KBM-7 (cell line): ENCODE data around the gene SLC7A6.
"Not testable (repeated sequence)": the region's sequence is repeated elsewhere in the genome, so short reads cannot be mapped to it uniquely, and the experiment has no call there.

Experiments
- DNase-seq: peaks from one replicate; pipeline ENCODE4 v3.0.0-alpha.2; 2015
- in situ Hi-C: fragments of 300-500 bp; cut with MboI; formaldehyde crosslinking; loops from 2 replicates; pipeline ENCODE4 v1.14.3; 2020; ENCODE audit warnings: low sequenced_read_pairs, low pct_unique_long_range_greater_than_20kb, mixed read lengths

The SLC7A6 gene

GRCh38 chr16:68275611-68276191, 11.4 kb downstream of the SLC7A6 start:
- in situ Hi-C loops: no loop called here
- peak; percentile 98 for DNase-seq

- in situ Hi-C loops: no loop called here
Measured at GRCh38 chr16:68276223-68276622, 11.9 kb downstream of the SLC7A6 start.

DNA sequence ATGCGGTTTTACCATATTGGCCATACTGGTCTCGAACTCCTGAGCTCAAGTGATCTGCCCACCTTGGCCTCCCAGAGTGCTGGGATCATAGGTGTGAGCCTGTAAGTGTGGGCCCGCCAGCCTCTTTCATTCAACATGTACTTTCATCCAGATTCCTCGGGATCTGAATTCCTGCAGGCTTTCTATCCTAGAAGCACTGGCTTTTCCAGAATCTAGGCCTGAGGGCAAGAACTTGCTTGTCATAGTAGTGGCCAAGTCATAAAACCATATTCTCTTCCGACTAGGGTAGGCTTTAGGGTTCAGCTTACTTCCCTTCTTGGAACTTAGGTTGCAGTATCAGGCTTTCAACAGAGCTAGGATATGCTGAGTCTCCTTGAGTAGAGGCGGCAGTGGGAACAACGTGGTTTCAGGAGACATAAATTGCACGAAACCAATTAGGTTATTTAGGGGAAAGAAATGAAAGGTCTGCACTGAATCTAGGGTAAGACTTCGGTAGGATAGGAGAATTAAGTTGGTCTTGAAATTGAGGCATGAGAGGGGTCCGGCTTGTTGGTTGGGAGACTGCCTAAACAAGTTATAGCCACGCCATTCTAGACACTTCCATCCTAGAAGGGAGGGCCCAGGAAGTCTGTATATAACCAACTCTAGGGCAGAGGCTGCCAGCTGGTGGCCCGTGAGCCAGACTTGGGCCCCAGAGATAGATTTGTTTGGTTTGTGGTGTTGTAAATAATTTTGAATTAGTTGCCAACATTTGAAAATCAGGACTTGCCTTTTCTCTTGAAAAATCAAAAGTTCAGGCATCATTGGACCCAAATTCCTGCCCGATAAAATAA, 15.6 kb downstream of the SLC7A6 start:
- no peak for DNase-seq
- in situ Hi-C loops: no loop called here

More at GRCh38 chr16:68276223-68276622, 11.9 kb downstream of the SLC7A6 start:
- no peak for DNase-seq

- in situ Hi-C loops: no loop called here
- DNase-seq: no peak
Measured at GRCh38 chr16:68281368-68282063, 17.2 kb downstream of the SLC7A6 start.

DNA sequence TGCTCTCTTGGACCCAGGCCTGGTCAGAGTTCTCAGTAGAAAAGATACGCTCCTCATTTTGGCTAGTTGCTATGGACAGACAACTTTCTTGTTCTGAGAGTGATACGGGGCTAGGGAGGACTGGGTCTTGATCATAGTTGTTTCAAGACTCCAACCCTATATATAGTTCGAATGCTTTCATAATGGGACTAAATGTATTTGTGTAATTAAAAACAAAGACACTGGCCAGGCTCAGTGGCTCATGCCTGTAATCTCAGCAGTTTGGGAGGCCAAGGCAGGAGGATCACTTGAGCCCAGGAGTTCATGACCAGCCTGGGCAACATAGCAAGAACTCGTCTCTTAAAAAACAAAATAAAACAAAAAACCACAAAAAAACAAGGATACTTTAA, 17.7 kb downstream of the SLC7A6 start:
- in situ Hi-C loops: no loop called here
- no peak for DNase-seq

- peak; percentile 45 for DNase-seq
- in situ Hi-C loops: no loop called here
Measured at GRCh38 chr16:68283346-68283745, 19.0 kb downstream of the SLC7A6 start.

GRCh38 chr16:68283801-68284598, 19.7 kb downstream of the SLC7A6 start:
- DNase-seq: peak; percentile 39

GRCh38 chr16:68284847-68285246, 20.5 kb downstream of the SLC7A6 start:
- in situ Hi-C loops: no loop called here
- peak; percentile 86 for DNase-seq

More at GRCh38 chr16:68283801-68284598, 19.7 kb downstream of the SLC7A6 start:
- in situ Hi-C loops: no loop called here

DNA sequence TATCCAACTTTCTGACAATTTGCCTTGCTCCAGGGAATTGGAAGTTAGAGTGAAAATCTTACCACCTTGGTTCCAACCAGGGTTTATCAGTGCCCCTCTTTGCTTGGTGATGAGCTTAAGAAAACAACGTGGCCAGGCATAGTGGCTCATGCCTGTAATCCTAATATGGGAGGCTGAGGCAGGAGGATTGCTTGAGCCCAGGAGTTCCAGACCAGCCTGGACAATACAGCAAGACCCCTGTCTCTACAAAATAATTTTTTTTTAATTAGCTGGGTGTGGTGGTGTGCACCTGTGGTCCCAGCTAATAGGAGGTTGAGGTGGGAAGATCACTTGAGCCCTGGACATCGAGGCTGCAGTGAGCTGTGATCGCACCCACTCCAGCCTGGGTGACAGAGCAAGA, 21.4 kb downstream of the SLC7A6 start:
- in situ Hi-C loops: no loop called here
- DNase-seq: no peak

GRCh38 chr16:68286153-68287074, 22.1 kb downstream of the SLC7A6 start:
- in situ Hi-C loops: no loop called here
- DNase-seq: peak; percentile 85

DNA sequence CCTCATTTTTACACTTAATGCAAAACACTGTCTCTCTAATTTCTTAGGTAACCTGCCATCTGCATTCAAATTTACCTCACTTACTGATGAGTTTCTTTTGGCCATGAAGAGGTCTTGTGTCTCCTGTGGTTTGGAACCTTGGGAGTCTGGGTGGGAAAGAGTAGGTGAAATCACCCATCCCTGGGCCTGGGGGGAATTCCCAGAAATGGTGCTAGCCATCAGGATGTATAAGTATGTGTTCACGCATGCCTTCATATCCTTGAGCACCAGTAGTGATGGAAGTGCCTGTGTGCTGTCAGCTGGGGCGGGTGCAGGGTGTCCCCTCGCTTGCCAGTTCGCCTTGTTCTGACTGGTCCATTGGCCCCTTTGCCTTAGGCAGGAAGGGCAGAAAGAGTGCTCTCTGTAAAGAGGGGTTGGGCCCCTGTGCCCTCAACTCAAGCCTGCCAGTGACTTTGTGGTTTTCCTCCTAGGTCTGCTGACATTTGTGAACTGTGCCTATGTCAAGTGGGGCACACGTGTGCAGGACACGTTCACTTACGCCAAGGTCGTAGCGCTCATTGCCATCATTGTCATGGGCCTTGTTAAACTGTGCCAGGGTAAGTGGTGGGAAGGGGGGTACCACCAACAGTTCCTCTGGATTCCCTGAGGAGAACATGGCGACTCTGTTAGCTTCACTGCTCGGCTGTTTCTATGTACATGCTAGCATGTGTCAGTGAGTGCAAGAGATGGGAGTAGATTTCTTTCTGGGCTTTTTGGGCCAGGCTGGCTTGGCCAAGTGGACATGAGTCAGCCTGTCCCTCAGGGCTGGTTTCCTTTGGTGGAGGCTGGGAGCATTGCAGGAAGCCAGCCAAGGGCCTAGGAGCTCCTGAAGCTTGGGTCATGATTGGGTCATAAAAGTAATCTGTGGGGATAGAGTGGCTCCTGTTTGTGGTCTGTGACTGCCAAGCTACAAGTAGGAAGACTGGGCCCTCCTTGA, 23.2 kb downstream of the SLC7A6 start:
- in situ Hi-C loops: no loop called here
- no peak for DNase-seq

DNA sequence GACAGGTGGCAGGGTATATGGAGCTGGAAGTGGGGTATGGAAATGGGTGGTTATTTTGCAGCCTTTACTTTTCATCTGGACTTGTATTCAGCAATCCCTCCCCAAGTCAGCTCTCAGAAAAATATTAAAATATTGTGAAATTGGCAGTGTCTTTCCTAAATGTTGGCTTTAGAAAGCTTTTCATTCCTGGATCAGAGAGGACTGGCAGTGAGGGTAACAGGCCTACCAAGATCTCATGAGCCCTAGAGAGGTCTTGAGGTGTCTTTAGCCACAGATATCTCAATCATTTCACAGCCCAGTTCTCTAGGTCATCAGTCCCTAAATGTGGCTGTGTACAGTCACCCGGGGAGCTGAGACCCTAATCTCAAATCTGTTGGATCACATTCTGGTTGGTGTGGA, 23.9 kb downstream of the SLC7A6 start:
- DNase-seq: no peak
- in situ Hi-C loops: no loop called here

DNA sequence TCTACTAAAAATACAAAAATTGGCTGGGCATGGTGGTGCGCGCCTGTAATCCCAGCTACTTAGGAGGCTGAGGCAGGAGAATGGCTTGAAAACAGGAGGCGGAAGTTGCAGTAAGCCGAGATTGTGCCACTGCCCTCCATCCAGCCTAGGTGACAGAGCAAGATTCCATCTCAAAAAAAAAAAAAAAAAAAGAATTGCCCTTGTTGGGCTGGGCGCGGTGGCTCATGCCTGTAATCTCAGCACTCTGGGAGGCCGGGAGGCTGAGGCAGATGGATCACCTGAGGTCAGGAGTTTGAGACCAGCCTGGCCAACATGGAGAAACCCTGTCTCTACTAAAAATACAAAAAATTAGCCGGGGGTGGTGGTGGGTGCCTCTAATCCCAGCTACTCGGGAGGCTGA, 24.5 kb downstream of the SLC7A6 start:
- DNase-seq, in situ Hi-C loops: not testable (repeated sequence)

DNA sequence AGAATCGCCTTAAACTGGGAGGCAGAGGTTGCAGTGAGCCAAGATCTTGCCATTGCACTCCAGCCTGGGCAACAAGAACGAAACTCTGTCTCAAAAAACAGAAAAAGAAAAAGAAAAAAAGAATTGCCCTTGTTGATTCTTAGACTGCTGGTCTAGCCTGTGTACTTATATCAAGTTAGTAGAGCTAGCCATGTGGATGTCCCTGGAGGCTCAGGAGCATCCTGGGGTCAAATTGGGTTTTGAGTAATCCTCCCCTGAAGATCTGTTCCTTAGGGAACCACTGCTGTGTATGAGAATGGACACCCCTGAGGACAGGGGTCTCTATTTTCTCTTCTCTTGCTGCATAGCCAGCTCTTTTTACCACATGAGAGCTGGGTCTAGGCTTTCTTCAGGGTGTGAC, 24.9 kb downstream of the SLC7A6 start:
- in situ Hi-C loops: no loop called here
- DNase-seq: no peak

DNA sequence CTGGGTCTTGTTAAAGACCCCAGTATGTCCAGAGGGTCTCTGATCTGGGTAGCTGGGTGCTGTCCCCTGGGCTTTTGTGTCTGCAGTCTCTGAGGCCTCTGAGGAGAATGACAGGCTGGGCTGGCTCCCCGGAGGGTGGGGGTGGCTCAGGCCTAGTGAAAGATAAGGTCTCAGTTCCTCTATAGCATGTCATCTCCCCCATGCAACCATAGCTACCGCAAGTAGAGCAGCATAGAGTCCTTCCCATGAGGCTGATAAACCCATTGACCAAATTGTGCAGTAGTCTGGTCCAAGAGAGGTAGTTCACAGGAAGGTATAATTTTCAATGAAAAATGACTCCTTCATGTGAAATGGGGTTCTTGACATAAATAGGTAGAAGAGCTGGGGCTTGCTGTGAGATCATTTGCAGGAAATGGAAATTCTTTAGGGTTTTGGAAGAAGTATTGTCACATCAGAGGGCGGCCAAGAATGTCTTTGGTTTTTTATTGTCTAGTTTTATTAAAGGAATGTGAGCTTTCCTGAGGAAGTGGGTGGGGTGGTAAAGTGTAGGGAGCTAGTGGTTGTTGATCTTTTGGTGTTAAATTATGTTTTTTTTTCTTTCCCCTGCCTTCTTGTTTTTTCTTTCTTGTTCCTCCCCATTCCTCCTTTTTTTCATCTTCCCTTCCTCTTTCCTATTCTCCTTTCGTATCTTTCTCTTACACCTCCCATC, 25.4 kb downstream of the SLC7A6 start:
- DNase-seq: peak; percentile 80
- in situ Hi-C loops: no loop called here

- DNase-seq: no peak
- in situ Hi-C loops: no loop called here
Measured at GRCh38 chr16:68290450-68290849, 26.1 kb downstream of the SLC7A6 start.

- in situ Hi-C loops: no loop called here
- no peak for DNase-seq
Measured at GRCh38 chr16:68291227-68291626, 26.9 kb downstream of the SLC7A6 start.
